Ascending aorta (tissue), 2 donors: ENCODE results near the gene RIN3. TPM values are rescaled to one million over a fixed set of nuclear protein-coding genes. Genes with fewer than 3 reads are reported as not detected.

Experiments
- DNase-seq, 2 donors: peaks; one replicate each; pipeline ENCODE4 v3.0.0-alpha.2; 2019; ENCODE audit warnings: low spot score in 2 of 2
- H3K27ac ChIP-seq, 2 donors: fragments of 200-600 bp; sonication (generic); one replicate each; pipeline ENCODE4 v1.5.1; 2016 to 2017; ENCODE audit warnings: mild to moderate bottlenecking in 1 of 2
- H3K27me3 ChIP-seq: fragments of 200-600 bp; sonication (generic); one replicate; pipeline ENCODE4 v1.5.1; 2017
- H3K36me3 ChIP-seq, 2 donors: fragments of 200-600 bp; sonication (generic); one replicate each; pipeline ENCODE4 v1.5.1; 2016
- H3K4me1 ChIP-seq, 2 donors: fragments of 200-600 bp; sonication (generic); one replicate each; pipeline ENCODE4 v1.5.1; 2016 to 2017; ENCODE audit warnings: mild to moderate bottlenecking in 1 of 2
- H3K4me3 ChIP-seq, 2 donors: fragments of 200-600 bp; sonication (generic); one replicate each; pipeline ENCODE4 v1.5.1; 2016 to 2017; ENCODE audit warnings: mild to moderate bottlenecking in 1 of 2
- H3K9me3 ChIP-seq, 2 donors: fragments of 200-600 bp; sonication (generic); one replicate each; pipeline ENCODE4 v1.5.1; 2016
- intact Hi-C: fragments of 100-400 bp; cut with DNase I; formaldehyde crosslinking; loops from one replicate; pipeline ENCODE4 v1.15.1; 2023
- total RNA-seq: library from RNA; depleted of rRNA; stranded (reverse); fragments of >200 nt; gene quantifications from one replicate; pipeline ENCODE4 v1.1.0, GENCODE V29; 2016
- TF ChIP-seq, protein P1 (sequence below), 3 experiments: fragments of 200-600 bp in 2 of 3; fragments of 450-650 bp in 1 of 3; sonication (generic) in 2 of 3; IDR thresholded peaks; one replicate each; pipeline ENCODE4 v1.5.1; 2016 to 2019; ENCODE audit warnings: antibody characterized with exemption in 3 of 3, mild to moderate bottlenecking in 1 of 3, moderate library complexity in 1 of 3

The RIN3 gene
- total RNA-seq, 1 donor from 2014 or later, result 30.3 TPM

- Histone ChIP-seq H3K27me3 (no peaks in the 10 kb centered on the region), H3K27ac (no peak overlapping the region), H3K4me3 (no peak overlapping the region), H3K9me3 (no peaks in the 10 kb centered on the region), H3K36me3 (peaks cover 19 to 22% of the 10 kb centered on the region in 2 donors), H3K4me1 (peaks cover 0 to 4% of the 10 kb centered on the region in 2 donors)
- no peak for DNase-seq
- TF ChIP-seq, protein P1, sequence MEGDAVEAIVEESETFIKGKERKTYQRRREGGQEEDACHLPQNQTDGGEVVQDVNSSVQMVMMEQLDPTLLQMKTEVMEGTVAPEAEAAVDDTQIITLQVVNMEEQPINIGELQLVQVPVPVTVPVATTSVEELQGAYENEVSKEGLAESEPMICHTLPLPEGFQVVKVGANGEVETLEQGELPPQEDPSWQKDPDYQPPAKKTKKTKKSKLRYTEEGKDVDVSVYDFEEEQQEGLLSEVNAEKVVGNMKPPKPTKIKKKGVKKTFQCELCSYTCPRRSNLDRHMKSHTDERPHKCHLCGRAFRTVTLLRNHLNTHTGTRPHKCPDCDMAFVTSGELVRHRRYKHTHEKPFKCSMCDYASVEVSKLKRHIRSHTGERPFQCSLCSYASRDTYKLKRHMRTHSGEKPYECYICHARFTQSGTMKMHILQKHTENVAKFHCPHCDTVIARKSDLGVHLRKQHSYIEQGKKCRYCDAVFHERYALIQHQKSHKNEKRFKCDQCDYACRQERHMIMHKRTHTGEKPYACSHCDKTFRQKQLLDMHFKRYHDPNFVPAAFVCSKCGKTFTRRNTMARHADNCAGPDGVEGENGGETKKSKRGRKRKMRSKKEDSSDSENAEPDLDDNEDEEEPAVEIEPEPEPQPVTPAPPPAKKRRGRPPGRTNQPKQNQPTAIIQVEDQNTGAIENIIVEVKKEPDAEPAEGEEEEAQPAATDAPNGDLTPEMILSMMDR (IDR thresholded peaks at IDR 0.05), result no peak
- intact Hi-C loops, result no loop called here
Observed at GRCh38 chr14:92670643-92671366, 157.2 kb downstream of the RIN3 start.

DNA sequence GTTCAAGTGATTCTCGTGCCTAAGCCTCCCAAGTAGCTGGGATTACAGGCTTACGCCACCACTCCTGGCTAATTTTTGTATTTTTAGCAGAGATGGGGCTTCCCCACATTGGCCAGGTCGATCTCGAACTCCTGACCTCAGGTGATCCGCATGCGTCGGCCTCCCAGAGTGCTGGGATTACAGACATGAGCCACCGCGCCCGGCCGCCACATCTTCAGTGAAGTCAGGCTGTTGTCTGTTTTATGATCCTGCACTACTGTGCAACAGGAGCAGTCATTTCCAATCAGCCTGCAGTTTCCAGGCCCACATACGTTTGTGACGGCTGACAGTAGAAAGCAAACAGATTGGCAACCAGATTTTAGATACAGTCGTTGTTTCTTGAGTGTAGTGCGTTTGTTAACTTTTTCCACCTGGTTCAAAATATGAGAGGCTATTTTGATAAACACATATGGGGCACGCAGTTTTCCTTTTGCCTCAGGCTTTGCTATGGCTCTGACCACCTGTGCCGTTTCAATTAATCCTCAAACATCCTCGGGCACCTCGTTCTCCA is 160.1 kb downstream of the RIN3 start:
- TF ChIP-seq, protein P1 (IDR thresholded peaks at IDR 0.05), result no peak
- H3K4me3 ChIP-seq, result no peak overlapping the region
- intact Hi-C loops, result no loop called here
- no peak for DNase-seq
- H3K27me3 ChIP-seq, result no peaks in the 10 kb centered on the region
- no peaks in the 10 kb centered on the region for H3K9me3 ChIP-seq
- H3K36me3 ChIP-seq, result peaks cover 24 to 31% of the 10 kb centered on the region in 2 donors
- peaks cover 0 to 4% of the 10 kb centered on the region in 2 donors for H3K4me1 ChIP-seq
- H3K27ac ChIP-seq, result no peak overlapping the region

DNA sequence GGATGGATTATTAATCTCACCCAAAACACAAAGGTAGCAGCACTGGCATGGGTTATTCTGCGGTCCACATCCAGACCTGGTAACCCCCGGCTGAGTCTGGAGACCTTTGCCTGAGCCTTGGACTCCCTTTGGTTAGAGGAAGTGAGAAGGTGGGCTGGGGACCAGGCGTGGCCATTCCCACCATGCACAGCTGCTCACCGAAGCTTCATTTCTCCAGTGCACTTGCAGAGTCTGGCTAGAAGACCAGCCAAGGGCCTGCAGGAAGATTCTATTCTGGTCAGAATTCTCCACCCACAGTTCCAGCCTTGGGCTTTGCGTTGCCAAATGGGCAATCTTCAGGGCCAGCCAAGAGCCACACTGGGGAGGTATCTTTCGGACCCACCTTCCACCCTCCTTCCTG is 161.8 kb downstream of the RIN3 start:
- Histone ChIP-seq H3K9me3 (no peaks in the 10 kb centered on the region), H3K27ac (no peak overlapping the region), H3K27me3 (no peaks in the 10 kb centered on the region), H3K4me3 (no peak overlapping the region), H3K4me1 (peaks cover 0 to 3% of the 10 kb centered on the region in 2 donors), H3K36me3 (peaks cover 31 to 46% of the 10 kb centered on the region in 2 donors)
- DNase-seq, result no peak
- intact Hi-C loops, result loop anchor here (5.0 kb wide), 1 partner anchor 543 kb away; no protein-coding TSS in a partner anchor
- TF ChIP-seq, protein P1 (IDR thresholded peaks at IDR 0.05), result no peak

DNA sequence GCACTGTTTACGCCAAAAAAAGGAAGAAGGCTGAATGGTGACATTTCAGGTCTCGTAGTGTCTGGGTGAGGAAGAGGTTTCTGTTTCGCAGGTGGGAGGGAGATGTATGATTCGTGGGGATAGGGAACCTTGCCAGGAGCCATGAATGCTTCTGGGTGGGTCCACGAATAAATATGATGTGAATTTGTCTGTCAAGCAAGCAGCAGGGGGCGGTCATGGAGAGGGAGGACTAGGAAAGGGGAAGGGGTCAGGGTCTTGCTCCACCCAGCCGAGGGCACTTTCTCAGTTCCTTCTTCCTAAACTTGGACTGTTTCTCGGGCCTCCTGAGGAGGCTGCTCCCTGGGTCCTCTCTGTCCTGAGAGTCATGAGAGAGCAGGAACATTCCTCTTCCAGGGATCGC is 162.4 kb downstream of the RIN3 start:
- no peak for DNase-seq
- Histone ChIP-seq H3K27me3 (no peaks in the 10 kb centered on the region), H3K9me3 (no peaks in the 10 kb centered on the region), H3K36me3 (peaks cover 34 to 47% of the 10 kb centered on the region in 2 donors), H3K27ac (peak overlapping the region in 1 of 2 donors; percentile 25), H3K4me3 (no peak overlapping the region), H3K4me1 (no peaks in the 10 kb centered on the region)
- TF ChIP-seq, protein P1 (IDR thresholded peaks at IDR 0.05), result peak in 1 of 3 experiments; percentile 4
- intact Hi-C loops, result loop anchor here (5.0 kb wide), 1 partner anchor 544 kb away; no protein-coding TSS in a partner anchor

DNA sequence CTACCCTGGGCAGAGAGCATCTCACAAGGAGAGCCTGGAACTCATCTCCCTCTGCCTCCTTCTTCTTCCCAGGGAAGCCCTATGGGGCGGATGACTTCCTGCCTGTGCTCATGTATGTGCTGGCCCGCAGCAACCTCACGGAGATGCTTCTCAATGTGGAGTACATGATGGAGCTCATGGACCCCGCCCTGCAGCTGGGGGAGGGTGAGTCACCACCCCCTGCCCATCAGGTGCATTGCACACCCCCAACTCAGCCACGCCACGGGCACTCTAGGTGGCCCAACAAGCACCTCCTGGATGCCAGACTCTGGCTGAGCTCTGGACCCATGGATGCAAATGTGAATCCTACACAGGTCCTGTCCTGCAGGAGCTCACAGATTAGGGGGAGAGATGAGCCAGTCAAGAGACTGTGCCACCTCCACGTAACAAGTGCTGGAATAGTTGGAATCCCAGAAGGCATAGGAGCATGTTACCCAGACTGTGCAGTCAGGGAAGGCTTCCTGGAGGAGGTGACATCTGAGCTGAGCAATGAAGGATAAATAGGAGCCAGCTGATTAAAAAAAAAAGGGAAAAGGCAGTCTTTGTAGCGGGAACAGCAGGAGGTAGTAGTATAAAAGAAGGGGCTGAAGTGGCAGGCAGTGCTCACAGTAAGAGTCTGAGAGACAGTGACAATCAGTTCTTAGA is 163.0 kb downstream of the RIN3 start:
- Histone ChIP-seq H3K4me3 (no peak overlapping the region), H3K9me3 (no peaks in the 10 kb centered on the region), H3K27ac (peak overlapping the region in 1 of 2 donors; percentile 30), H3K27me3 (no peaks in the 10 kb centered on the region), H3K4me1 (no peaks in the 10 kb centered on the region), H3K36me3 (peaks cover 34 to 47% of the 10 kb centered on the region in 2 donors)
- intact Hi-C loops, result loop anchor here (5.0 kb wide), 1 partner anchor 544 kb away; no protein-coding TSS in a partner anchor
- DNase-seq, result no peak
- TF ChIP-seq, protein P1 (IDR thresholded peaks at IDR 0.05), result no peak
